Neutrophil (primary cell): ENCODE results near the gene CACNA1C.

Experiments
- H3K27ac ChIP-seq: fragments of 200-600 bp; sonication (generic); 2 replicates; pipeline ENCODE4 v1.5.1; 2016; ENCODE audit warnings: mild to moderate bottlenecking, moderate library complexity
- H3K27me3 ChIP-seq: fragments of 200-600 bp; sonication (generic); 2 replicates; pipeline ENCODE4 v1.6.0; 2016; ENCODE audit warnings: mild to moderate bottlenecking
- H3K36me3 ChIP-seq: fragments of 200-600 bp; sonication (generic); 2 replicates; pipeline ENCODE4 v1.5.1; 2017
- H3K4me1 ChIP-seq, 2 experiments: fragments of 200-600 bp in 1 of 2; sonication (generic) in 1 of 2; 1 replicate in 1 of 2; 2 replicates in 1 of 2; pipeline versions ENCODE4 v1.5.1 to v1.6.1; 2013 to 2016; ENCODE audit warnings: low read depth in 1 of 2, low read length in 1 of 2, mild to moderate bottlenecking in 1 of 2, moderate library complexity in 1 of 2; ENCODE audit not compliant: control insufficient read depth in 1 of 2, insufficient read depth in 1 of 2
- H3K4me3 ChIP-seq, 2 experiments: fragments of 200-600 bp in 1 of 2; sonication (generic) in 1 of 2; 1 replicate in 1 of 2; 2 replicates in 1 of 2; pipeline ENCODE4 v1.5.1; 2013 to 2016; ENCODE audit warnings: low read depth in 1 of 2, low read length in 1 of 2, mild to moderate bottlenecking in 1 of 2, moderate library complexity in 1 of 2
- H3K9me3 ChIP-seq: fragments of 200-600 bp; sonication (generic); 2 replicates; pipeline ENCODE4 v1.5.1; 2016
- TF ChIP-seq, protein P1 (sequence below): fragments of 200-600 bp; sonication (generic); IDR thresholded peaks from 2 replicates; pipeline ENCODE4 v1.5.1; 2016; ENCODE audit warnings: antibody characterized with exemption

CACNA1C gene

GRCh38 chr12:2236506-2237294 is 183.9 kb downstream of the CACNA1C start:
- TF ChIP-seq, protein P1, sequence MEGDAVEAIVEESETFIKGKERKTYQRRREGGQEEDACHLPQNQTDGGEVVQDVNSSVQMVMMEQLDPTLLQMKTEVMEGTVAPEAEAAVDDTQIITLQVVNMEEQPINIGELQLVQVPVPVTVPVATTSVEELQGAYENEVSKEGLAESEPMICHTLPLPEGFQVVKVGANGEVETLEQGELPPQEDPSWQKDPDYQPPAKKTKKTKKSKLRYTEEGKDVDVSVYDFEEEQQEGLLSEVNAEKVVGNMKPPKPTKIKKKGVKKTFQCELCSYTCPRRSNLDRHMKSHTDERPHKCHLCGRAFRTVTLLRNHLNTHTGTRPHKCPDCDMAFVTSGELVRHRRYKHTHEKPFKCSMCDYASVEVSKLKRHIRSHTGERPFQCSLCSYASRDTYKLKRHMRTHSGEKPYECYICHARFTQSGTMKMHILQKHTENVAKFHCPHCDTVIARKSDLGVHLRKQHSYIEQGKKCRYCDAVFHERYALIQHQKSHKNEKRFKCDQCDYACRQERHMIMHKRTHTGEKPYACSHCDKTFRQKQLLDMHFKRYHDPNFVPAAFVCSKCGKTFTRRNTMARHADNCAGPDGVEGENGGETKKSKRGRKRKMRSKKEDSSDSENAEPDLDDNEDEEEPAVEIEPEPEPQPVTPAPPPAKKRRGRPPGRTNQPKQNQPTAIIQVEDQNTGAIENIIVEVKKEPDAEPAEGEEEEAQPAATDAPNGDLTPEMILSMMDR: no peak
- H3K36me3 ChIP-seq: no peaks in the 10 kb centered on the region
- H3K9me3 ChIP-seq: no peaks in the 10 kb centered on the region
- H3K27me3 ChIP-seq: no peaks in the 10 kb centered on the region
- H3K4me3 ChIP-seq: no peak overlapping the region
- H3K4me1 ChIP-seq: no peaks in the 10 kb centered on the region
- H3K27ac ChIP-seq: no peak overlapping the region

DNA sequence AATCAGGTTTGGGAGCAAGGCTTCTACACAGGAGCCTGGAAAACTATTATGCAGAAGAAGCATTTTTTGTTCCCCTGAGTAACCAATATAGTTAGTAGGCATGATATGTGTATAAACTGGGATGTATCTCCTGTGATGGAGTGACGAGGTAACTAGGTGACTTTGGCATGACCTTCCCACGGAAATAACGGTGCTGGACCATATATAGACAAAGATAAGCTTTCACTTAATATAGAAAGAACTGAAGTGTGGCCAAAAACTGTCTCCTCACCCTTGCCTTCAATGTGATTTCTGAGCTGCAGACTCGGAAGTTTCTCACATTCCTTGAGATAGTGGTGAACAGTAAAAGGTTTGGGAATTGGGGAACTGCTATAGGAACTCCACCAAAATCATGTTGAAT is 185.3 kb downstream of the CACNA1C start:
- H3K4me1 ChIP-seq: no peaks in the 10 kb centered on the region
- no peak overlapping the region for H3K4me3 ChIP-seq
- no peaks in the 10 kb centered on the region for H3K9me3 ChIP-seq
- no peaks in the 10 kb centered on the region for H3K27me3 ChIP-seq
- no peak overlapping the region for H3K27ac ChIP-seq
- TF ChIP-seq, protein P1: no peak
- no peaks in the 10 kb centered on the region for H3K36me3 ChIP-seq

- TF ChIP-seq, protein P1: no peak
These were observed 186.6 kb downstream of the CACNA1C start for GRCh38 chr12:2239381-2239871.

DNA sequence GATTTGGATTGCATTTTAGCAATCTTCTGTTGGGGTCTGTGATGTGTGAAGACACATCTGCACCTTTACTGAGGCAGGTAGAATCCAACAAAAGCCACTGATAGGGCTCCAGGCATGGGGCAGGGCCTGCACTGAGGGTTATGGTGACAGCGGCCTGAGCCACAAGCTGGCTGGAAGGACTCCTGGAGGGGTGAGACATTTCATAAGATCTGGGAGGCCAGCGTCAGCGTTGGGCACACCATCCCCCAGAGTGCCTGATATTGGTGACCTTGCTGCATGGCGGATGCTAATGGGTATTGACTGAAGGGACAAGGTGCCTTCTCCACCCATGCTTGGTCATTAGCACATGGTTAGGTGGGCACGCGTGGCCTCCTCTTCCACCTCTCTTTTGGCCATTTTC is 187.6 kb downstream of the CACNA1C start:
- TF ChIP-seq, protein P1: no peak
- Histone ChIP-seq H3K4me1 (no peaks in the 10 kb centered on the region), H3K36me3 (no peaks in the 10 kb centered on the region), H3K4me3 (no peak overlapping the region), H3K9me3 (no peaks in the 10 kb centered on the region), H3K27me3 (no peaks in the 10 kb centered on the region), H3K27ac (no peak overlapping the region)

More at GRCh38 chr12:2239381-2239871, 186.6 kb downstream of the CACNA1C start:
- no peaks in the 10 kb centered on the region for H3K27me3 ChIP-seq
- no peak overlapping the region for H3K4me3 ChIP-seq
- no peaks in the 10 kb centered on the region for H3K4me1 ChIP-seq
- no peaks in the 10 kb centered on the region for H3K9me3 ChIP-seq
- H3K36me3 ChIP-seq: no peaks in the 10 kb centered on the region
- no peak overlapping the region for H3K27ac ChIP-seq

DNA sequence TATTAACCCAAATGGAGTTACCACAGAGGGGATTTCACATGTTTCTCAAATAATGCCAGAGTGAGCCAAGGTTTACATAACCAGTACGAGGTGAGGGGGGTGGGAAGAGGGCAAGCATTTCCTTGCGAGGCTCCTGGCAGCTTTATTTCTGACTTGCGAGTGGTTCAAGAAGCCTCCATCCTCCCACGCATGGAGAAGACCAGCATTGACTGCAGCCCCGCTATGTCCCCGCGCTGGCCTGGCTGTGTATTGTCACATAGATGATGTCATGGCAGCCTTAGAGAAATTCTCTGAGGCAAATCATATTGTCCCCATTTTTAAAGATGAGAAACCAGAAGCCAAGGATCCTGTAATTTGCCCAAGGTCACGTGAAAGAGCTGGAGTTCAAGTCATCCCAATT is 188.2 kb downstream of the CACNA1C start:
- no peaks in the 10 kb centered on the region for H3K27me3 ChIP-seq
- H3K9me3 ChIP-seq: no peaks in the 10 kb centered on the region
- no peaks in the 10 kb centered on the region for H3K36me3 ChIP-seq
- TF ChIP-seq, protein P1: no peak
- H3K4me1 ChIP-seq: no peaks in the 10 kb centered on the region
- H3K27ac ChIP-seq: no peak overlapping the region
- H3K4me3 ChIP-seq: no peak overlapping the region
